ENCODE data around the gene NUDT16L1. TPM values are rescaled to one million over a fixed set of nuclear protein-coding genes. Genes with fewer than 3 reads are reported as not detected.
"Not testable (repeated sequence)": the region's sequence is repeated elsewhere in the genome, so short reads cannot be mapped to it uniquely, and the experiment has no call there.

The NUDT16L1 gene
- total RNA-seq (ENCODE audit: low replicate concordance) = 15.4 and 48.3 TPM in 2 replicates

DNA sequence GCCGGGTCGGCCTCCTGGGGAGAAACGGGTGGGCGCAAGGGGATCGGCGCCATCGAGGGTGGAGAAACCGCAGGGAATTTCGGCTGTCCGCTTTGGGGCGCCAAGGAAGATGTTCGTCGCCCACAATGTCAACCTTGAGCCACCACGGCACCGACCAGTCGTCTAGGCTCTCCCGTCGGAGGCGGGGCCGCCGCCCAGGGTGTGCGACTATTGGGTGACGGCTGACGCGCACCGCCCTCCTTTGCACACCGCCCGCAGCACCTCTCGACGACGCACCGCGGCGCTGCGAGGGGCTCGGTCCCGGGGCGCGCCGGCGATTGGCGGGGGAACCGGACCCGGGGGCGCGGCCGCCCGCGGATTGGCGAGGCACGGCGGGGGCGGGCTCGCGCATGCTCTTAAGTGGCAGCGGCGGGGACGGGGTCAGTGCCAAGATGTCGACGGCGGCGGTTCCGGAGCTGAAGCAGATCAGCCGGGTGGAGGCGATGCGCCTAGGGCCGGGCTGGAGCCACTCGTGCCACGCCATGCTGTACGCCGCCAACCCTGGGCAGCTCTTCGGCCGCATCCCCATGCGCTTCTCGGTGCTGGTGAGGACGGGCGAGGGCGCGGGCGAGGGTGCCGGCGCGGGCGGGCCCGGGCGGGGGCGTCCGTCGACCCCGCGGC lies at the start of gene NUDT16L1:
Gene NUDT16L1, plus strand, starts transcription at position 267 of the 660 bp plus-strand sequence. Its CDS starts 165 bp downstream, at position 432.
- peak within 1 kb of the TSS; percentile 95 for H3K4me3 ChIP-seq (ENCODE audit: low read depth, low read length)
- TF ChIP-seq, protein P1, sequence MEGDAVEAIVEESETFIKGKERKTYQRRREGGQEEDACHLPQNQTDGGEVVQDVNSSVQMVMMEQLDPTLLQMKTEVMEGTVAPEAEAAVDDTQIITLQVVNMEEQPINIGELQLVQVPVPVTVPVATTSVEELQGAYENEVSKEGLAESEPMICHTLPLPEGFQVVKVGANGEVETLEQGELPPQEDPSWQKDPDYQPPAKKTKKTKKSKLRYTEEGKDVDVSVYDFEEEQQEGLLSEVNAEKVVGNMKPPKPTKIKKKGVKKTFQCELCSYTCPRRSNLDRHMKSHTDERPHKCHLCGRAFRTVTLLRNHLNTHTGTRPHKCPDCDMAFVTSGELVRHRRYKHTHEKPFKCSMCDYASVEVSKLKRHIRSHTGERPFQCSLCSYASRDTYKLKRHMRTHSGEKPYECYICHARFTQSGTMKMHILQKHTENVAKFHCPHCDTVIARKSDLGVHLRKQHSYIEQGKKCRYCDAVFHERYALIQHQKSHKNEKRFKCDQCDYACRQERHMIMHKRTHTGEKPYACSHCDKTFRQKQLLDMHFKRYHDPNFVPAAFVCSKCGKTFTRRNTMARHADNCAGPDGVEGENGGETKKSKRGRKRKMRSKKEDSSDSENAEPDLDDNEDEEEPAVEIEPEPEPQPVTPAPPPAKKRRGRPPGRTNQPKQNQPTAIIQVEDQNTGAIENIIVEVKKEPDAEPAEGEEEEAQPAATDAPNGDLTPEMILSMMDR (IDR thresholded peaks at IDR 0.05; ENCODE audit: insufficient read depth, low read length) = peak; percentile 10

GRCh38 chr16:4646773-4647643 lies 46.4 kb upstream of the NUDT16L1 start:
- DNase-seq (ENCODE audit: low read depth) = no peak
- TF ChIP-seq, protein P1 (IDR thresholded peaks at IDR 0.05; ENCODE audit: insufficient read depth, low read length) = no peak
- H3K4me3 ChIP-seq (ENCODE audit: low read depth, low read length) = no peak overlapping the region

More for the DNA sequence above, at the start of gene NUDT16L1:
- DNase-seq (ENCODE audit: low read depth) = peak; percentile 88

DNA sequence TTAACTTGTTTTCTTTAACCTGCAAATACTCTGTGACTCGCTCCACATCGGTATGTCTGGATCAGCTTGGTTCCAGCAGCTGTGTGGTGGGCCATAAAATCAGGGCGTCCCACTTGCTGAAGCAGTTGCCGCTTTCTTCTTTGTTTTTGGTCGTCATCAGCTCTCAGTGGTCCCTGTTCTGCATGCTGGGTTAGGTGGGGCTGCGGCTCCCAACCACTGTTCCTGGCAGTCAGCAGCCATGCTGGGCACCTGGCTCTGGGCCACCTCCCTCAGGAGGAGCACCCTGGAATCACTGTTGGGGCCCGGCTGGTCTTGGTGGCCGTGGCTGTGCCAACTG lies 45.8 kb upstream of the NUDT16L1 start:
- TF ChIP-seq, protein P1 (IDR thresholded peaks at IDR 0.05; ENCODE audit: insufficient read depth, low read length) = no peak
- DNase-seq (ENCODE audit: low read depth) = no peak
- no peak overlapping the region for H3K4me3 ChIP-seq (ENCODE audit: low read depth, low read length)

DNA sequence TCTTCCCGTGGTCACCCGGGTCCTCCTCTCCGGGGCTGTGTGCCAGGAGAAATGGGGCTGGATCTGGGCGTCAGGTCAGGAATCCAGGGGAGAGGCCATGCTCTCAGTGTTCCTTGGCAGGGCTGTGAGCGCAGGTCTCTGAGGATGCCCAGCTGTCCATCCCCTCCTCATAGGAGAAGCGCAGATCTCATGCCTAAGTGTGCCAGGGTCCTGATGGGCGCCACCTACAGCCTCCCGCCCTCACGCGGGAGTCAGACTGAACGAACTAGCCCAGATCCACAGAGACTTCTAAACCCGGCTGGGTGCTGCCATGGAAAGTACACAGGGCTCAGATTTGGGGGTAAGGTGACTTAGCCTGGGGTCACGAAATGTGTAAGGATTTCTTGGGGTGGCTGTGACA lies 44.4 kb upstream of the NUDT16L1 start:
- TF ChIP-seq, protein P1 (IDR thresholded peaks at IDR 0.05; ENCODE audit: insufficient read depth, low read length) = no peak
- no peak overlapping the region for H3K4me3 ChIP-seq (ENCODE audit: low read depth, low read length)
- DNase-seq (ENCODE audit: low read depth) = no peak

GRCh38 chr16:4649744-4650442 lies 43.5 kb upstream of the NUDT16L1 start:
- H3K4me3 ChIP-seq (ENCODE audit: low read depth, low read length) = no peak overlapping the region
- DNase-seq (ENCODE audit: low read depth) = no peak
- TF ChIP-seq, protein P1 (IDR thresholded peaks at IDR 0.05; ENCODE audit: insufficient read depth, low read length) = no peak

DNA sequence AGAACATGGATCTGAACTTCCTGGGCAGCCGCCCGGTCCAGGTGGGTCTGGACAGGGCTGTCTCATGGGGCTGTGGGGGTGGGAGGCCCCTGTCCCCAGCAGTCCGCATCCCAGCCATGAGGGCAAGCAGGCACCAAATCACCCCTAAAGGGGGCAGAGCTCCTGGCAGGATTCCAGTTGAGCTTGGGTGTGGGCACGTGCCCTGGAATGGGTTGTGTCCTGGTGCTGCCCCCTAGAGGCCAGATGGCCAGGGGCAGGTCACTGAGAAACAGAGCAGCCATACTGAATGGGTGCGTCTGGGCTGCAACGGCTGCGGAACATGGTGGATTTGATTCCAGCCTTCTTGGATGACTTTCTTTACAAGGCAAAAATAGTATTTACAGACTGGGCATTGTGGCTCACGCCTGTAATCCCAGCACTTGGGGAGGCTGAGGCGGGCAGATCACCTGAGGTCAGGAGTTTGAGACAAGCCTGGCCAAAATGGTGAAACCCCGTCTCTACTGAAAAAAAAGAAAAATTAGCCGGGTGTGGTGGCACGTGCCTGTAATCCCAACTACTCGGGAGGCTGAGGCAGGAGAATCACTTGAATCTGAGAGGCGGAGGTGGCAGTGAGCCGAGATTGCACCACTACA lies 42.8 kb upstream of the NUDT16L1 start:
- TF ChIP-seq, protein P1 (IDR thresholded peaks at IDR 0.05; ENCODE audit: insufficient read depth, low read length) = peak; percentile 73
- DNase-seq (ENCODE audit: low read depth) = peak; percentile 41
- not testable (repeated sequence) for H3K4me3 ChIP-seq (ENCODE audit: low read depth, low read length)

Measured in fibroblast of the aortic adventitia (primary cell).